NT2/D1 (cell line): ENCODE results near the gene DSC1.

ENCODE experiments used
- SUZ12 ChIP-seq: IDR thresholded peaks from 2 replicates; pipeline ENCODE4 v1.6.1; 2011; ENCODE audit not compliant: insufficient read length, insufficient read depth; ENCODE audit errors: extremely low read depth
- YY1 ChIP-seq: IDR thresholded peaks from 2 replicates; pipeline ENCODE4 v1.6.1; 2011; ENCODE audit not compliant: insufficient read length, insufficient read depth
- ZNF274 ChIP-seq: IDR thresholded peaks from 2 replicates; pipeline ENCODE4 v1.6.1; 2011; ENCODE audit warnings: mild to moderate bottlenecking, low read depth, low read length

DNA sequence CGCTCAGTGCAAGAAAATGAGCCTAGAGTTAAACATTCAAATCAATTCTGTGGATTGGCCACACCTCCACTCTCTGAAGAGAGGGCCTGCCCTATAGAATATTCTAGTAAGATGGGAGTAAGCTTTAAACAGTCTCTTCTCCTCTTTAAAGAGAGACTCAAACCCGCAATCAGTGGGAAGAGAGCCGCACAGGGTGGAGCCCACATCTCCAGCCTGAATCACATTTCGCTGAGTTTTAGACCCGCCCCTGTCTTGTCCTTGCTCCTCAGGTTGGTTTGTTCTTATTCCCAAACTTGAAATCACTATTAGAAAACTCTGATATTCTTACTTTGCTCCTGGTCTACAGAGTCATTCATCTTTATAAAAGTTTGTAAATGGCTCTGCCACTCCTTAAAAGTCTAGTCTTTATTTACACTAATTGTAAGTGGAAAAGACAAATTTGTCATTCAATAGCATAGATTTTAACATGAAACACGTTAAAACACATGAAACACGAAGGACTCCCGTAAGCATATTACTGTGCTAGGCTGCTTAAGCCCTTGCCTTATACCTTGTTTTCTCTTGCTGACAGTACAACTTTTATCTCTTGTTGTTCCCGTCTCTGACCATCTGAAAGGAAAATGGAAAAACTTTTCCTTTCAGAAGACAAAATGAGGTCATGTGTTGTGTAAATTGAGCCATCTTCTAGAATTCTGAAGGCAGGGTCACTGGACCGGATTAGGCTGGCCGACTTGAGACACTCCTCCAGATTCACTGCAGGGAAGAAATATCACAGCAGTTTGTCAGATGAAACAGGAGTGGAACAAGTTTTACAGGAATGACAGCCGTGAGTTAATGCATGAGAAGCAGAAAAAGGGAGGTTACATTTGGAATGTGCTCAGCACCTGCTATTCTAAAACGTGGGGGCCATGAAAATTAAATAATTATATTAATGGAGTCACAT, 5.6 kb downstream of the DSC1 start:
- TF ChIP-seq YY1 (no peak), ZNF274 (no peak), SUZ12 (no peak)
